Hepatic stellate cell (primary cell): ENCODE data around the gene SCRN1.
"Not testable (repeated sequence)": the region's sequence is repeated elsewhere in the genome, so short reads cannot be mapped to it uniquely, and the experiment has no call there.

ENCODE experiments used
- DNase-seq: peaks from one replicate; pipeline ENCODE4 v3.0.0; 2011; ENCODE audit warnings: low spot score

The SCRN1 gene

GRCh38 chr7:29890786-29891185 lies 98.8 kb downstream of the SCRN1 start:
- not testable (repeated sequence) for DNase-seq

GRCh38 chr7:29890251-29890650 lies 99.3 kb downstream of the SCRN1 start:
- no peak for DNase-seq

- no peak for DNase-seq
These were observed 100.3 kb downstream of the SCRN1 start for GRCh38 chr7:29889288-29889687.

- DNase-seq, result no peak
These were observed 101.6 kb downstream of the SCRN1 start for GRCh38 chr7:29888006-29888405.

- no peak for DNase-seq
These were observed 102.8 kb downstream of the SCRN1 start for GRCh38 chr7:29886827-29887226.

- DNase-seq, result no peak
These were observed 104.0 kb downstream of the SCRN1 start for GRCh38 chr7:29885626-29886025.

GRCh38 chr7:29884399-29885272 lies 105.0 kb downstream of the SCRN1 start:
- no peak for DNase-seq

- DNase-seq, result no peak
These were observed 105.9 kb downstream of the SCRN1 start for GRCh38 chr7:29883462-29884398.

GRCh38 chr7:29882481-29882880 lies 107.1 kb downstream of the SCRN1 start:
- no peak for DNase-seq

GRCh38 chr7:29881724-29882123 lies 107.9 kb downstream of the SCRN1 start:
- DNase-seq, result no peak

- peak; percentile 38 for DNase-seq
These were observed 110.0 kb downstream of the SCRN1 start for GRCh38 chr7:29879609-29880008.

GRCh38 chr7:29878081-29878688 lies 111.4 kb downstream of the SCRN1 start:
- peak; percentile 60 for DNase-seq

GRCh38 chr7:29877196-29877595 lies 112.4 kb downstream of the SCRN1 start:
- no peak for DNase-seq

- no peak for DNase-seq
These were observed 113.9 kb downstream of the SCRN1 start for GRCh38 chr7:29875741-29876140.

- no peak for DNase-seq
These were observed 115.8 kb downstream of the SCRN1 start for GRCh38 chr7:29873644-29874294.

- DNase-seq, result peak; percentile 78
These were observed 117.7 kb downstream of the SCRN1 start for GRCh38 chr7:29871787-29872398.
